Heart right ventricle (tissue), 16 donors: ENCODE measurements around the gene CHCHD3. TPM values are rescaled to one million over a fixed set of nuclear protein-coding genes. Genes with fewer than 3 reads are reported as not detected.

Experiments used
- ATAC-seq, 8 donors: fragments of 200-7000 bp; cut with Tn5 transposase; one replicate each; pipeline ENCODE4 v1.9.1; 2020; ENCODE audit warnings: mild to moderate bottlenecking in 8 of 8, moderate library complexity in 8 of 8, moderate number of reproducible peaks in 1 of 8
- DNase-seq, 2 donors: peaks; one replicate each; pipeline ENCODE4 v3.0.0-alpha.2; 2020
- H3K27ac ChIP-seq, 10 donors: fragments of 200-600 bp; sonication (generic) in 2 of 10; one replicate each; pipeline versions ENCODE4 v1.5.0 to v1.8.0; 2020 to 2022; ENCODE audit warnings: mild to moderate bottlenecking in 3 of 10
- H3K27me3 ChIP-seq, 7 donors: fragments of 200-600 bp; one replicate each; pipeline ENCODE4 v1.8.0; 2021 to 2022; ENCODE audit warnings: mild to moderate bottlenecking in 2 of 7
- H3K36me3 ChIP-seq, 9 donors: fragments of 200-600 bp; sonication (generic) in 1 of 9; one replicate each; pipeline versions ENCODE4 v1.5.0 to v1.8.0; 2020 to 2022; ENCODE audit warnings: mild to moderate bottlenecking in 2 of 9
- H3K4me1 ChIP-seq, 9 donors: fragments of 200-600 bp; sonication (generic) in 1 of 9; one replicate each; pipeline versions ENCODE4 v1.5.0 to v1.8.0; 2020 to 2022; ENCODE audit warnings: mild to moderate bottlenecking in 4 of 9
- H3K4me3 ChIP-seq, 10 donors: fragments of 200-600 bp; sonication (generic) in 2 of 10; one replicate each; pipeline versions ENCODE4 v1.5.0 to v1.8.0; 2020 to 2022; ENCODE audit warnings: mild to moderate bottlenecking in 7 of 10, moderate library complexity in 2 of 10
- H3K9me3 ChIP-seq, 11 donors: fragments of 200-600 bp in 10 of 11; sonication (generic) in 2 of 11; one replicate each; pipeline versions ENCODE4 v1.5.0 to v1.8.0; 2013 to 2022; ENCODE audit warnings: mild to moderate bottlenecking in 2 of 11, control low read depth in 1 of 11, moderate library complexity in 1 of 11
- WGBS, 2 donors: extraction: QIAGEN DNeasy Blood & Tissue Kit; methylation state at CpG; one replicate each; pipeline ENCODE4 v1.1.7; 2013; ENCODE audit warnings: inconsistent platforms in 1 of 2; 5-methylcytosine and 5-hydroxymethylcytosine counted together
- intact Hi-C, 10 donors: fragments of 100-400 bp; cut with DNase I; formaldehyde crosslinking; loops; one replicate each; pipeline versions ENCODE4 v1.11.1 to v1.14.2; 2022
- polyA plus RNA-seq, 2 donors: library from polyadenylated mRNA; stranded (reverse); fragments of 200-250 nt; gene quantifications; one replicate each; pipeline ENCODE4 v1.2.3, GENCODE V29; 2013
- total RNA-seq, 10 donors: library from RNA; stranded (reverse); fragmentation: NEBNext Ultra II Directional in 3 of 10; extraction: Animal tissue kit (Norgen Biotek cat#: 25700) in 3 of 10; gene quantifications; one replicate each; pipeline versions ENCODE4 v1.2.1 to v1.2.4, GENCODE V29; 2021 to 2023
- TF ChIP-seq, protein P1 (sequence below), 9 donors: fragments of 200-600 bp; sonication (generic) in 2 of 9; IDR thresholded peaks; one replicate each; pipeline versions ENCODE4 v1.5.0 to v1.8.0; 2021 to 2022; ENCODE audit warnings: antibody characterized with exemption in 9 of 9, mild to moderate bottlenecking in 5 of 9, moderate library complexity in 1 of 9
- donor health status: Arrhythmogenic right ventricular cardiomyopathy.
- donor health status: ischemic (EF 13 %, LVEDD 7.1; RV severe dilation, severe dysfunction).
- donor health status: healthy with polysubstance abuse.
- donor health status: DM: no; HTN: yes; CAD: no.
- donor health status: DM: no; HTN: no; CAD: no.
- donor health status: ischemic (EF 25% LVEDD 6.9; RV normal size, moderate dysfunction).
- donor health status: ischemic (EF 25% LVEDD 5.7; RV mildly dilated, moderate dysfunction).
- donor health status: healthy.
- donor health status: DM: yes; HTN: yes; CAD: no.
- donor health status: Ischemic cardiomyopathy.
- donor health status: ischemic (EF 35%, LVEDD 5.7; RV mildly dilated, moderate dysfunction).
- donor health status: nonischemic (EF 11% LVEDD 7.7; RV severe dilation, severe dysfunction).
- donor health status: DM: yes; HTN: yes; CAD: no.
- donor health status: PGD.
- donor health status: ischemic (EF 29% LVEDD 5.4; RV normal size, mild dysfunction).
- donor health status: nonischemic (EF 23%, LVEDD 6.1; RV moderate dilation, normal function).

CHCHD3 gene
- total and polyA plus RNA-seq, 12 donors: 42.6 to 215 (median 185) TPM

DNA sequence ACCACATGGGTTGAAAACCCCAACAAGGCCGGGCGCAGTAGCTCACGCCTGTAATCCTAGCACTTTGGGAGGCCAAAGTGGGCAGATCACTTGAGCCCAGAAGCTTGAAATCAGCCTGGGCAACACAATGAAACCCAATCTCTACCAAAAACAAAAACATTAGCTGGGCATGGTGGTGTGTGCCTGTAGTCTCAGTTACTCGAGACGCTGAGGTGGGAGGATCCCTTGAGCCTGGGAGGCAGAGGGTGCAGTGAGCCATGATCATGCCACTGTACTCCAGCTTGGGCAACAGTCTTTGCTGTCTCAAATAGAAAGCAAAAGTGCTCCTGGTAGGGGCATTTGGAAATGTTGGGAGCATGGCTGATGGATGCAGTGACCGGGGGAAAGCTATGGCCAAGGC is 296.0 kb downstream of the CHCHD3 start:
- H3K36me3 ChIP-seq: peaks cover 0 to 46% (median 16%) of the 10 kb centered on the region in 9 donors
- H3K4me1 ChIP-seq: peaks cover 0 to 3% (median 0%) of the 10 kb centered on the region in 9 donors
- H3K27ac ChIP-seq: no peak overlapping the region
- no peak overlapping the region for H3K4me3 ChIP-seq
- intact Hi-C loops: no loop called here
- 98% methylated on average over 6 of the region's 6 CpGs for WGBS, 2 donors
- DNase-seq (no peak), ATAC-seq (no peak)
- TF ChIP-seq, protein P1, sequence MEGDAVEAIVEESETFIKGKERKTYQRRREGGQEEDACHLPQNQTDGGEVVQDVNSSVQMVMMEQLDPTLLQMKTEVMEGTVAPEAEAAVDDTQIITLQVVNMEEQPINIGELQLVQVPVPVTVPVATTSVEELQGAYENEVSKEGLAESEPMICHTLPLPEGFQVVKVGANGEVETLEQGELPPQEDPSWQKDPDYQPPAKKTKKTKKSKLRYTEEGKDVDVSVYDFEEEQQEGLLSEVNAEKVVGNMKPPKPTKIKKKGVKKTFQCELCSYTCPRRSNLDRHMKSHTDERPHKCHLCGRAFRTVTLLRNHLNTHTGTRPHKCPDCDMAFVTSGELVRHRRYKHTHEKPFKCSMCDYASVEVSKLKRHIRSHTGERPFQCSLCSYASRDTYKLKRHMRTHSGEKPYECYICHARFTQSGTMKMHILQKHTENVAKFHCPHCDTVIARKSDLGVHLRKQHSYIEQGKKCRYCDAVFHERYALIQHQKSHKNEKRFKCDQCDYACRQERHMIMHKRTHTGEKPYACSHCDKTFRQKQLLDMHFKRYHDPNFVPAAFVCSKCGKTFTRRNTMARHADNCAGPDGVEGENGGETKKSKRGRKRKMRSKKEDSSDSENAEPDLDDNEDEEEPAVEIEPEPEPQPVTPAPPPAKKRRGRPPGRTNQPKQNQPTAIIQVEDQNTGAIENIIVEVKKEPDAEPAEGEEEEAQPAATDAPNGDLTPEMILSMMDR (IDR thresholded peaks at IDR 0.05): no peak
- no peaks in the 10 kb centered on the region for H3K9me3 ChIP-seq
- no peaks in the 10 kb centered on the region for H3K27me3 ChIP-seq

DNA sequence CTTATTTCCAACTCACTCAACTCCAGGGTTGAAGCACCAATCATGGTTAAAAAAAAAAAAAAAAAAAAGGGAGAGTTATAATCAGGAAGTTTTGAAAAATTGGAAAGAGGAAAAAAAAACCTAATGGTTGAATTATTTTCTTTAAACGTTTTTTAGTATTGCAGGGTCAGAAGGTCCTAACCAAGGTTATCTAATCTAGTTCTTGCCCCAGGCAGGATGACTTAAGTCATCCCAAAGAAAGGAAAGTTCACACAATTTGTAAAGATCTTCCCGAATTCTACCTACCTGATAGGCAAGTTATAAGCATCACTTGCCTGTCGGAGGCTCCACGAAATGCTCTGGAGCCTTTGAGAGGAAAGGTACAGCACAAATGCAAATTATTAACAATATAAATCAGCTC is 297.5 kb downstream of the CHCHD3 start:
- Histone ChIP-seq H3K36me3 (peaks cover 0 to 43% (median 16%) of the 10 kb centered on the region in 9 donors), H3K9me3 (no peaks in the 10 kb centered on the region), H3K27me3 (no peaks in the 10 kb centered on the region), H3K27ac (no peak overlapping the region), H3K4me1 (peaks cover 0 to 3% (median 0%) of the 10 kb centered on the region in 9 donors), H3K4me3 (no peak overlapping the region)
- TF ChIP-seq, protein P1 (IDR thresholded peaks at IDR 0.05): no peak
- ATAC-seq: no peak
- DNase-seq: no peak
- intact Hi-C loops: no loop called here
- WGBS, 2 donors: 77 to 85% methylated on average over 4 of the region's 4 CpGs

DNA sequence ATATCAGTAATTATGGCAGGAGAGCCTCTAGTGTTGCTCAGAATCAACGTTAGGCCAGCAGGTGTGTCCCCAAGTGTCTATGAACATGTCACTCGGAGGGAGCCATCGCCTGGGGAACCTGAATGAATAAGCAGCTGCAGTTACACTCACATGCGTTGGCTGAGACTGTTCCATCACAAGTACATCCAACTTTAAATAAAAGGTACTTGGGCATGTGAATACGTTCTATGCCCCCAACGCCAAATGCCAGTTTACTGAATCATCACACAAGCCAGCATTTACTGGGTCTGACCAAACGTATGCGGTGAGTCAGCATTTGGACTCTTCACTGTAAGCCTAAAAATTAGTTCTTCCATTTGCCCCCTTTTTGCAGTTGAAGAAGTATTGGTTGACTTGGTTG is 298.1 kb downstream of the CHCHD3 start:
- Histone ChIP-seq H3K27ac (no peak overlapping the region), H3K4me3 (no peak overlapping the region), H3K36me3 (peaks cover 0 to 43% (median 16%) of the 10 kb centered on the region in 9 donors), H3K27me3 (no peaks in the 10 kb centered on the region), H3K4me1 (peaks cover 0 to 3% (median 0%) of the 10 kb centered on the region in 9 donors), H3K9me3 (no peaks in the 10 kb centered on the region)
- intact Hi-C loops: no loop called here
- 89 to 92% methylated on average over 8 of the region's 8 CpGs for WGBS, 2 donors
- TF ChIP-seq, protein P1 (IDR thresholded peaks at IDR 0.05): no peak
- DNase-seq (no peak), ATAC-seq (no peak)

DNA sequence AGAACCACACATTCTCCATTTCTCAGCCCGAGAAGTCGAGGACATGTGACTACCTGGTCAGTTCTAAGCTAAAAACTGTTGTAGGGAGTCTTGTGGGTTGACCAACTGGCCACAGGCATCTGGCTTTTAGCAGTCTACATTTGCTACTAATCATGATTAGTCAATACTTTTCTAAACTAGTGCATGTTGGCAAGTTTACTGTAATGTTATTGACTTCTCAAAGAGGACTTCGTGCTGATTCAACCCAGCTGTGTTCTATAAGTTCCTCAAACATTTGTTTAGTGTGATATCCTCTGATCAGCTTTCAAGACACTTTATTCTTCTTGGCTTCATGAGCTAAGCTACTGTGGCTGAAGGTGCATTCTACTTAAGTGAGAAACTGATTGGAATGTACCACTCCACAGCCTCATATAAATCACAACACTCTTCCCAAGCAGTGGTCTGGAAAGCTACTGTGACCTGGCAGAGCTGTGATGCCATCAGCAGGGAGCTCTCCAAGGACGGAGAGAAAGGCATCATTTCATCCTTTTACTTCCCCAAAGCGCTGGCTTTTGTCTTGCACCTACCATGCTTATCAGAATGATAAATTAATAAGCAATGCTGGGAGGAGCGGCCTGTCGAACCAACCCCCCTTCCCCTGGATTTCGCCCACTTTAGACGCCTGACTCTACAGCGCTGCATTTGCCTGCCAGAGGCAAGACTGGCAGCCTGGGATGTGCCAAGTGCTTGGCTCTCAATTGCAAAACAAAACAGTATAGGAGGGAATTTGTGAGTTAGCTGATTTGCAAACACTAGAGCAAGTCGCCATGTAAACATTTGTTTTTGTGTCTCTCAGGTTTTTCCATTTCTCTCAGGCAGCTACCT is 298.9 kb downstream of the CHCHD3 start:
- WGBS, 2 donors: 91% methylated on average over 11 of the region's 11 CpGs
- intact Hi-C loops: no loop called here
- TF ChIP-seq, protein P1 (IDR thresholded peaks at IDR 0.05): no peak

More for the DNA sequence above, 298.9 kb downstream of the CHCHD3 start:
- Histone ChIP-seq H3K27ac (peak overlapping the region in 1 of 10 donors; percentile 8), H3K4me3 (no peak overlapping the region), H3K27me3 (no peaks in the 10 kb centered on the region), H3K9me3 (no peaks in the 10 kb centered on the region), H3K36me3 (peaks cover 0 to 43% (median 16%) of the 10 kb centered on the region in 9 donors), H3K4me1 (peaks cover 0 to 3% (median 0%) of the 10 kb centered on the region in 9 donors)
- ATAC-seq (peak in 1 of 8 donors; percentile 51), DNase-seq (no peak)
